IPS-18a (cell line): ENCODE data around the gene MAL.
"Not testable (repeated sequence)": the region's sequence is repeated elsewhere in the genome, so short reads cannot be mapped to it uniquely, and the experiment has no call there.

Experiments
- H3K27ac ChIP-seq: one replicate; pipeline ENCODE4 v1.5.1; 2013; ENCODE audit warnings: low read length
- H3K27me3 ChIP-seq: one replicate; pipeline ENCODE4 v1.6.1; 2013; ENCODE audit warnings: mild to moderate bottlenecking, low read length; ENCODE audit not compliant: control insufficient read depth, insufficient read depth
- H3K36me3 ChIP-seq: one replicate; pipeline ENCODE4 v1.6.1; 2013; ENCODE audit warnings: low read depth, low read length; ENCODE audit not compliant: control insufficient read depth
- H3K4me1 ChIP-seq: one replicate; pipeline ENCODE4 v1.6.1; 2013; ENCODE audit warnings: low read depth, low read length; ENCODE audit not compliant: control insufficient read depth
- H3K4me3 ChIP-seq: one replicate; pipeline ENCODE4 v1.5.1; 2013; ENCODE audit warnings: low read length
- H3K9ac ChIP-seq: one replicate; pipeline ENCODE4 v1.6.1; 2013; ENCODE audit warnings: mild to moderate bottlenecking, low read length, moderate library complexity
- H3K9me3 ChIP-seq: one replicate; pipeline ENCODE4 v1.6.1; 2013; ENCODE audit warnings: low read depth, low read length; ENCODE audit not compliant: control insufficient read depth

Gene MAL

DNA sequence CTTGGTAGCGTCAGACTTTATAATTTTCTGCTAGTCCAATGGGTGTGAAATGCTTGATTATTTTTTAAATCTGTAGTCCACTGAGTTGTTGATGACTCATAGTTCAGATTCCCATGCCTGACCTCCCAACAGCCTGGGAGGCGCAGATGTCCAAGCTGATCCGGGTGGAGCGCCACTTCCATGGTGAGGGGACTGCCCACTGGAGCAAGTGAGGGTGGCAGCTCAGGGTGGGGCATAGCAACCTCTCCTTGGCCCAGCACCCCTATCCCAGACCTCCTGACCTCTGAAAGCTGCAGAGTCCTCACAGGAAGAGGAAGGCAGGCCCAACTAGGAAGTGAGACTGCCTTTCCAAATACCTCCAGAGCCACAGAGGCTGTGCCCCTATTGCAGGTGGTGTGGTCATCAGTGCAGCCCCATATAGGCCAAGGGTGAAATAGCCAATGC, 4.4 kb downstream of the MAL start:
- Histone ChIP-seq H3K4me3 (no peak overlapping the region), H3K27me3 (peaks cover 52% of the 10 kb centered on the region), H3K4me1 (peaks cover 4% of the 10 kb centered on the region), H3K9me3 (no peaks in the 10 kb centered on the region), H3K27ac (no peak overlapping the region), H3K36me3 (no peaks in the 10 kb centered on the region), H3K9ac (no peak overlapping the region)

DNA sequence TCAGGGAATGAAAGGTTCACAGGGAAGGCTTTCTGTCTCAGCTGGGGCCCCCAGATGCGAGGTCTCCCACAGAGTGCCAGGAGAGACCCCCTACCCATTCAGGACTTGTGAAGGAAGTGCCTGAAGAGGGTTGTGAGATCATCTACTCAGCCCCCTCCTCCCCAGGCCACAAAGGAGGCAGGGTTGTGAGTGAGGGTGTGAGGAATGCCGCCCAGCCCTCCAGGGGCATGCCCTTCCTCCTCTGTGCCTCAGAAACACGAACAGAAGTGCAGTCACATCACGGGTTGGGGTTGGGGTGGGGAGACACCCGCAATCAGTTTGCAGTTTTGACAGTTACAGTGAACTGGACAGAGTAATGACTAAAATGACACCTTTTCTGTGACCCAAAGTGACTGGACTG, 5.0 kb downstream of the MAL start:
- Histone ChIP-seq H3K9ac (no peak overlapping the region), H3K4me1 (peaks cover 4% of the 10 kb centered on the region), H3K9me3 (no peaks in the 10 kb centered on the region), H3K36me3 (no peaks in the 10 kb centered on the region), H3K27ac (no peak overlapping the region), H3K4me3 (no peak overlapping the region), H3K27me3 (peaks cover 46% of the 10 kb centered on the region)

DNA sequence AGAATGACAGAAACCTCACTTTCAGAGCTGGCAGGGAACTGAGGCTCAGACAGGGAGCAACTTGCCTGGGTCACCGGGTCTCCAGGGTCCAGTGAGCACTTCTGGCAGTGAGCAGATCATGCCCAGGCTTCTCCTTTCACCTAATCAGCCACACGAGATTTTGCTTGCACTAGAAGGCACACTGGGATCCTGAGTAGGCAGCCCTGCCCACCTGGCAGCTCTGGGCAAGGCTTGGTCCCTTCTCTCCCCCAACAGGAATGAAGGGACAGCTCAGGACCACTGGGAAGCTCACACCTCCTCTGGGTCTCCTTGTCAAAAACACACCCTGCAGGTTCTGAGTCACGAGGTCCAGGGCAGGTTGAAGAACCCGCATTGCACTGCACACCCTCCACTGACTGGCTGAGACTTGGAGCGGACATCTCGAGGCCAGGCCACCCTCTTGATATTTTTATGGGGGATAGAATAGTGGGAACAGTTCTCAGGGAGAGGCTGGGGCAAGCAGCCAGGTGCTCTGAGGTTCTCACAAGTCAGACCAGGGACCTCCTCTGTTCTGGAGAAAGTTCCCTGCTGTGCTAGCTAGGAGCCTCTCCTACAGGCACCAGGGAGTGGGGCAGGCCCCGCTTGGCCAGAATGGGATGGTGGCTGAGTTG, 5.7 kb downstream of the MAL start:
- Histone ChIP-seq H3K4me3 (no peak overlapping the region), H3K9me3 (no peaks in the 10 kb centered on the region), H3K27me3 (peaks cover 39% of the 10 kb centered on the region), H3K36me3 (no peaks in the 10 kb centered on the region), H3K4me1 (peaks cover 4% of the 10 kb centered on the region), H3K27ac (no peak overlapping the region), H3K9ac (no peak overlapping the region)

DNA sequence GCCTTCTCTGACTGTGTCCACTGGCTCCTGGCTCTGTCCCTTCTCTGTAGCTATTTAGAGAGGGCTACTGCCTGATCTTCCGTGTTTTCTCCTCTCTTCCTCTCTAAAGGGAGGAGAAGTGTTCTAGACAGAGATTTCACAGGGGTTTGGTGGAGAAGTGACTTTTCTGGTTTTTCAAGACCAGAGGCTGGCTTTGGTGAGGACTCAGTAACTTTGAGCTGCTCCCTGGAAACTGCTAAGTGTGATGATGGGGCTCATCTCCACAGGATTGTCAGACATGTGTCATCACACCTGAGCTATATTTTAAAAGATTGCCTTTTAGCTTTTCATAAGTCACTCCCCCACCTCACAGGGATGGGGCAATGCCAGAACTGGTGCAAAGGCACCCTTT, 6.2 kb downstream of the MAL start:
- peaks cover 34% of the 10 kb centered on the region for H3K27me3 ChIP-seq
- H3K9me3 ChIP-seq: no peaks in the 10 kb centered on the region
- no peak overlapping the region for H3K27ac ChIP-seq
- no peaks in the 10 kb centered on the region for H3K36me3 ChIP-seq
- H3K4me1 ChIP-seq: peaks cover 2% of the 10 kb centered on the region
- no peak overlapping the region for H3K4me3 ChIP-seq
- H3K9ac ChIP-seq: no peak overlapping the region

DNA sequence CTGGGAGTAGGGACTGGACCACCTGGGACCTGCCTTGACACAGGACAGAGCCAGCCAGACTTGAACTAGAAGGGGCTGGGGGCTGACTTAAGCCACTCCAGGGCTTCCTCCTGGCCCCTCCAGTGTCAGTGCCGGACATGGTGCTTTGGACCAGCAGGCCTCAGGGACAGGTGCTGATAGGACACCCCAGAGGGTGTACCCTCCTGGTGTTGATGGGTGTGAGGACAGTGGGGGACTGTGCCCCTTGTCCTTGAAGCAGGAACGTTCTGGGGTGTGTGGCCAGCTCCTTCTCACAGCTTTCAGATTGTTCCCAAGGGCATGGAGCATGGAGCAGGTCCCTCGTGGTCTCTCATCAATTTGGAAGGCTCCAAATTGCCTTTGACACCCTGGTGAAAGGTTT, 6.8 kb downstream of the MAL start:
- no peak overlapping the region for H3K27ac ChIP-seq
- no peak overlapping the region for H3K9ac ChIP-seq
- H3K4me3 ChIP-seq: no peak overlapping the region
- H3K4me1 ChIP-seq: no peaks in the 10 kb centered on the region
- peaks cover 27% of the 10 kb centered on the region for H3K27me3 ChIP-seq
- no peaks in the 10 kb centered on the region for H3K9me3 ChIP-seq
- no peaks in the 10 kb centered on the region for H3K36me3 ChIP-seq

DNA sequence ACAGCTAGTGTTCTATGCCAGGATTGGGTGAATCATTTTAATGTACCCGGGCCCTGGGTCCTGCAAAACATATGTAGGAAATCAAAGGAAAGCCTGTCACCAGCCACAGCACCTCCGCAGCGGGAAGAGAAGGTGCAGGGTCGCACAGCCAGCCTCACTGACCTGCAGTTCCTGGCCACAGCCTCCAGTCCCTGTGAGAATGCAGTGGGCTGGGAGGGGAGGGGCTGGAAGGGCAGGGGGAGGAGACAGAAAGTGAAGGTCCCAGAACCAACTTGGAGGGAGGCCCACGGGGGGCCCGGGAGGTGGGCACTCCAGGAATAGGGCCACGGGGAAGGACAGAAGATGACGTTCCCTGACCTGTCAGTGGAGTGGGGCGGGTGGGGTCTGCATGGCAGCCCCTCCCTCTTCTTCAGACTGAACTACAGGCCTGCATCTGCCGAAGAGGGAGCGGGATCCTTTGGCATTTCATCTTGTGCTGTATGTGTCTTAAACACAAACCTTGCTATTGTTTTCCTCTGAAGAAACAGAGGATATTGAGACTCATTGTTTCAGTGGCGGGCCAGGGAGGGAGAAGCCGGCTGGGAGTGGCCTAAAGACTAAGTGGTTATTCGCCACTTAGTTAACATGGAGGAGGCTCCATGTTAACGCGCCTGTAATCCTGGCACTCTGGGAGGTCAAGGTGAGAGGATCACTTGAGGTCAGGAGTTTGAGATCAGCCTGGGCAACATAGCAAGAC, 7.5 kb downstream of the MAL start:
- Histone ChIP-seq H3K4me1 (no peaks in the 10 kb centered on the region), H3K27me3 (peaks cover 21% of the 10 kb centered on the region), H3K36me3 (no peaks in the 10 kb centered on the region), H3K9me3 (no peaks in the 10 kb centered on the region), H3K4me3 (no peak overlapping the region), H3K9ac (no peak overlapping the region), H3K27ac (no peak overlapping the region)

DNA sequence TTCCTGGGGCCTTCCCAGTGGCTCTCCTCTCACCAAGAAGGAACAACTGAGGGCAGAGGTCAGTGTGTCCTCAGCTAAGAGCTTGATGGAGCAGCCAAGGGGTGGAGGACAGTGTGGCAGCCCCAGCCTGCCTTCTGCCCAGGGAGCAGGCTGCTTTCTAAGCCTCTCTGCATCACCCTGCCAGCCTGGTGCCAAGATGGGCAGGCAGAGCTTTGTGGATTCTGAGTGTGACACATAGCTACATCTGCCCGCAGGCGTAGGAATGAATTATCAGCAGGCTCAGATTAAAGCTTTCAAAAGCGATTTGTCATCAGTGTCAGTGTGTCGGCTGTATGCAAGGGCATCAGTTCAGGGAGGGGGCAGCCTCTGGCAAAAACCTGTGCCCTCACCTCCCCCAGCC, 8.7 kb downstream of the MAL start:
- H3K27me3 ChIP-seq: peaks cover 9% of the 10 kb centered on the region
- H3K27ac ChIP-seq: no peak overlapping the region
- no peaks in the 10 kb centered on the region for H3K36me3 ChIP-seq
- H3K9me3 ChIP-seq: no peaks in the 10 kb centered on the region
- no peak overlapping the region for H3K4me3 ChIP-seq
- no peak overlapping the region for H3K9ac ChIP-seq
- no peaks in the 10 kb centered on the region for H3K4me1 ChIP-seq

DNA sequence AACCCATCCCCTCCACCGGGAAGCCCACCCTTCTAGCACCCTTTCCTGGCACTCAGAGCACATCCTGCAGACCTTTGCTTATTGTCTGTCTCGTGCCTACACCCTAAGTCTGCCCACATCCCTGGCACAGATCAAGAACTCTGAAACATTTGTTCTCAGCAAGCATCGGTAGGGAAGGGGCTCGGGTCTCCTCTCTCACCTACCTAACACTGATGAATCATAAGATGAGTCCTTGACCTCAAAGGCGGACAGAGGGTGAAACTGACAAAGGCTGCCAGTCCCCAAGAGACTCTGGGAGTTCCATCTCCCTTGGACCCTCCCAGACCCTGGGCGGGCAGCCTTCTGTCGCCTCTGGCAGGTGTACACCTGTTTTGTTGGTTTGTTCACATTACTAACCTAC, 9.3 kb downstream of the MAL start:
- Histone ChIP-seq H3K9me3 (no peaks in the 10 kb centered on the region), H3K4me1 (no peaks in the 10 kb centered on the region), H3K4me3 (no peak overlapping the region), H3K36me3 (no peaks in the 10 kb centered on the region), H3K27ac (no peak overlapping the region), H3K9ac (no peak overlapping the region), H3K27me3 (peaks cover 3% of the 10 kb centered on the region)

DNA sequence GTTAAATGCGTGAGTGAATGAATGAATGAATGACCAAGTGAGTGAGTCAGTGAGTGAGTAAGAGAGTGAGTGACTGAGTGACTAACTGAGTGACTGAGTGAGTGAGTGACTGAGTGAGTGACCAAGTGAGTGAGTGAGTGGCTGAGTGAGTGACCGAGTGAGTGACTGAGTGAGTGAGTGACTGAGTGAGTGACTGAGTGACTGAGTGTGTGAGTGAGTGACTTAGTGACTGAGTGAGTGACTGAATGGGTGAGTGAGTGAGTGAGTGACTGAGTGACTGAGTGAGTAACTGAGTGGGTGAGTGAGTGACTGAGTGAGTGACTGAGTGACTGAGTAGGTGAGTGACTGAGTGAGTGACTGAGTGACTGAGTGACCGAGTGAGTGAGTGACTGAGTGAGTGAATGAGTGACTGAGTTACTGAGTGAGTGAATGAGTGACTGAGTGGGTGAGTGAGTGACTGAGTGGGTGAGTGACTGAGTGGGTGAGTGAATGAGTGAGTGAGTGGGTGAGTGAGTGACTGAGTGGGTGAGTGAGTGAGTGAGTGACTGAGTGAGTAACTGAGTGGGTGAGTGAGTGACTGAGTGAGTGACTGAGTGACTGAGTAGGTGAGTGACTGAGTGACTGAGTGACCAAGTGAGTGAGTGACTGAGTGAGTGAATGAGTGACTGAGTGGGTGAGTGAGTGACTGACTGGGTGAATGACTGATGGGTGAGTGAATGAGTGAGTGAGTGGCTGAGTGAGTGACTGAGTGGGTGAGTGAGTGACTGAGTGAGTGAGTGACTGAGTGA, 11.3 kb downstream of the MAL start:
- H3K4me3 ChIP-seq: no peak overlapping the region
- no peaks in the 10 kb centered on the region for H3K27me3 ChIP-seq
- H3K9ac ChIP-seq: no peak overlapping the region
- no peaks in the 10 kb centered on the region for H3K36me3 ChIP-seq
- no peak overlapping the region for H3K27ac ChIP-seq
- H3K9me3 ChIP-seq: no peaks in the 10 kb centered on the region
- H3K4me1 ChIP-seq: no peaks in the 10 kb centered on the region

DNA sequence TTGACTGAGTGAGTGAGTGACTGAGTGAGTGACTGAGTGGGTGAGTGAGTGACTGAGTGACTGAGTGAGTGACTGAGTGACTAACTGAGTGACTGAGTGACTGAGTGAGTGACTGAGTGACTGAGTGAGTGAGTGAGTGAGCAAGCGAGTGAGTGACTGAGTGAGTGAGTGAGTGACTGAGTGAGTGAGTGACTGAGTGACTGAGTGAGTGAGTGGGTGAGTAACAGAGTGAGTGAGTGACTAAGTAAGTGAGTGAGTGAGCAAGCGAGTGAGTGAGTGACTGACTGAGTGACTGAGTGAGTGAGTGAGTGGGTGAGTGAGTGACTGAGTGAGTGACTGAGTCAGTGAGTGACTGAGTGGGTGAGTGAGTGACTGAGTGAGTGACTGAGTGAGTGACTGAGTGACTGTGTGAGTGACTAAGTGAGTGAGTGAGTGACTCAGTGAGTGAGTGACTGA, 11.9 kb downstream of the MAL start:
- H3K27ac ChIP-seq: no peak overlapping the region
- no peaks in the 10 kb centered on the region for H3K9me3 ChIP-seq
- H3K27me3 ChIP-seq: no peaks in the 10 kb centered on the region
- H3K4me3 ChIP-seq: no peak overlapping the region
- no peak overlapping the region for H3K9ac ChIP-seq
- no peaks in the 10 kb centered on the region for H3K36me3 ChIP-seq
- H3K4me1 ChIP-seq: no peaks in the 10 kb centered on the region

DNA sequence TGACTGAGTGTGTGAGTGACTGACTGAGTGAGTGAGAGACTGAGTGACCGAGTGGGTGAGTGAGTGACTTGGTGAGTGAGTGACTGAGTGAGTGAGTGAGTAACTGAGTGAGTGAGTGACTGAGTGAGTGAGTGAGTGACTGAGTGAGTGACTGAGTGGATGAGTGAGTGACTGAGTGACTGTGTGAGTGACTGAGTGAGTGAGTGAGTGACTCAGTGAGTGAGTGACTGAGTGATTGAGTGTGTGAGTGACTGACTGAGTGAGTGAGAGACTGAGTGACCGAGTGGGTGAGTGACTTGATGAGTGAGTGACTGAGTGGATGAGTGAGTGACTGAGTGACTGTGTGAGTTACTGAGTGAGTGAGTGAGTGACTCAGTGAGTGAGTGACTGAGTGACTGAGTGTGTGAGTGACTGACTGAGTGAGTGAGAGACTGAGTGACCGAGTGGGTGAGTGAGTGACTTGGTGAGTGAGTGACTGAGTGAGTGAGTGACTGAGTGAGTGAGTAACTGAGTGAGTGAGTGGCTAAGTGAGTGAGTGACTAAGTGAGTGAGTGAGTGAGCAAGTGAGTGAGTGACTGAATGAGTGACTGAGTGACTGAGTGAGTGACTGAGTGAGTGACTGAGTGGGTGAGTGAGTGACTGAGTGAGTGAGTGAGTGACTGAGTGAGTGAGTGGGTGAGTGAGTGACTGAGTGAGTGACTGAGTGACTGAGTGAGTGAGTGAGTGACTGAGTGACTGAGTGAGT, 12.5 kb downstream of the MAL start:
- not testable (repeated sequence) for H3K9ac ChIP-seq, H3K27ac ChIP-seq, H3K27me3 ChIP-seq, H3K4me3 ChIP-seq, H3K4me1 ChIP-seq, H3K36me3 ChIP-seq, H3K9me3 ChIP-seq
